HepG2 (cell line): ENCODE data around the gene SLC16A5. TPM values are rescaled to one million over a fixed set of nuclear protein-coding genes. Genes with fewer than 3 reads are reported as not detected.
A peak's percentile ranks its signal among the peaks of the same experiment; 100 is the strongest.

Experiments
- ATF7-NPFF ChIP-seq: sonication (generic); formaldehyde crosslinking; IDR thresholded peaks from 2 replicates; pipeline ENCODE4 v1.8.1; 2023; ENCODE audit warnings: mild to moderate bottlenecking, low read depth, missing genetic modification reagents, moderate library complexity
- ATM ChIP-seq: fragments of 450-650 bp; IDR thresholded peaks from 2 replicates; pipeline ENCODE4 v1.7.1; 2017; ENCODE audit warnings: mild to moderate bottlenecking, borderline replicate concordance
- ELF1 ChIP-seq: sonication (generic); formaldehyde crosslinking; IDR thresholded peaks from 2 replicates; pipeline ENCODE4 v1.4.0; 2020; ENCODE audit warnings: missing genetic modification reagents
- ELF3 ChIP-seq: IDR thresholded peaks from 2 replicates; pipeline ENCODE4 v1.6.1; 2016; ENCODE audit warnings: missing genetic modification reagents, missing compliant biosample characterization
- ETV5 ChIP-seq: IDR thresholded peaks from 2 replicates; pipeline ENCODE4 v1.6.1; 2018; ENCODE audit warnings: missing biosample characterization, missing genetic modification reagents, inconsistent platforms, borderline replicate concordance
- ISX ChIP-seq: sonication (generic); formaldehyde crosslinking; conservative IDR thresholded peaks from 2 replicates; pipeline ENCODE4 v1.5.0; 2020; ENCODE audit warnings: missing genetic modification reagents
- NFIC ChIP-seq: IDR thresholded peaks from 2 replicates; pipeline ENCODE4 v1.6.1; 2012; ENCODE audit warnings: mild to moderate bottlenecking, low read length, inconsistent platforms
- NFYC ChIP-seq: IDR thresholded peaks from 2 replicates; pipeline ENCODE4 v1.6.1; 2016; ENCODE audit warnings: missing genetic modification reagents, missing compliant biosample characterization
- PAF1 ChIP-seq: IDR thresholded peaks from 2 replicates; pipeline ENCODE4 v1.6.1; 2016; ENCODE audit warnings: missing genetic modification reagents, missing compliant biosample characterization
- PPARG ChIP-seq: conservative IDR thresholded peaks from 2 replicates; pipeline ENCODE4 v1.6.1; 2016; ENCODE audit warnings: missing biosample characterization, missing genetic modification reagents
- RARA ChIP-seq: IDR thresholded peaks from 2 replicates; pipeline ENCODE4 v1.6.1; 2016; ENCODE audit warnings: missing genetic modification reagents, missing compliant biosample characterization
- SOX5 ChIP-seq: IDR thresholded peaks from 2 replicates; pipeline ENCODE4 v1.6.1; 2016; ENCODE audit warnings: borderline replicate concordance
- SRF ChIP-seq: IDR thresholded peaks from 2 replicates; pipeline ENCODE4 v1.6.1; 2011; ENCODE audit warnings: mild to moderate bottlenecking, low read depth, low read length, moderate library complexity
- ZBTB4 ChIP-seq: sonication (generic); formaldehyde crosslinking; IDR thresholded peaks from 2 replicates; pipeline ENCODE4 v1.4.0; 2020; ENCODE audit warnings: missing genetic modification reagents, mild to moderate bottlenecking, borderline replicate concordance
- ZBTB44 ChIP-seq: sonication (generic); formaldehyde crosslinking; IDR thresholded peaks from 2 replicates; pipeline ENCODE4 v1.4.0; 2020; ENCODE audit warnings: missing genetic modification reagents
- ZNF275 ChIP-seq: sonication (generic); formaldehyde crosslinking; IDR thresholded peaks from 2 replicates; pipeline ENCODE4 v1.8.0; 2022; ENCODE audit warnings: missing genetic modification reagents, mild to moderate bottlenecking, inconsistent platforms, borderline replicate concordance
- ZNF382 ChIP-seq: sonication (generic); formaldehyde crosslinking; IDR thresholded peaks from 2 replicates; pipeline ENCODE4 v1.5.0; 2020; ENCODE audit warnings: missing genetic modification reagents, mild to moderate bottlenecking, borderline replicate concordance
- ZNF546 ChIP-seq: sonication (generic); formaldehyde crosslinking; conservative IDR thresholded peaks from 2 replicates; pipeline ENCODE4 v1.8.1; 2023; ENCODE audit warnings: mild to moderate bottlenecking, missing genetic modification reagents
- ZNF737 ChIP-seq: sonication (generic); formaldehyde crosslinking; IDR thresholded peaks from 2 replicates; pipeline ENCODE4 v1.5.0; 2020; ENCODE audit warnings: missing genetic modification reagents, mild to moderate bottlenecking, borderline replicate concordance
- ZNF879 ChIP-seq: sonication (generic); formaldehyde crosslinking; IDR thresholded peaks from 2 replicates; pipeline ENCODE4 v1.8.1; 2023; ENCODE audit warnings: missing genetic modification reagents
- polyA plus RNA-seq, 8 experiments: library from polyadenylated mRNA; depleted of rRNA in 3 of 8; stranded (reverse) in 7 of 8; unstranded in 1 of 8; fragments of >200 nt; fragmentation: Illumina TruSeq in 4 of 8; extraction: Trizol in 4 of 8; gene quantifications; 2 replicates each; pipeline versions ENCODE4 v1.2.1 to v1.2.3, GENCODE V29; 2011 to 2016; ENCODE audit warnings: low read depth in 4 of 8, missing spikeins in 1 of 8, mixed read lengths in 1 of 8; ENCODE audit not compliant: insufficient read depth in 1 of 8
- total RNA-seq, 5 experiments: library from RNA; depleted of rRNA; stranded (reverse); fragments of >200 nt; fragmentation: Illumina TruSeq; extraction: Trizol; gene quantifications; 2 replicates each; pipeline ENCODE4 v1.2.3, GENCODE V29; 2016; ENCODE audit warnings: low read depth in 1 of 5
- TF ChIP-seq, protein P1 (sequence below): sonication (generic); formaldehyde crosslinking; IDR thresholded peaks from 2 replicates; pipeline ENCODE4 v1.4.0; 2020; ENCODE audit warnings: missing genetic modification reagents
- TF ChIP-seq, protein P2 (sequence below): sonication (generic); formaldehyde crosslinking; IDR thresholded peaks from 2 replicates; pipeline ENCODE4 v1.4.0; 2020; ENCODE audit warnings: missing genetic modification reagents

Gene SLC16A5
- total and polyA plus RNA-seq, 2 of the 13 experiments (the other 11 are each of a cell fraction or from before 2014, with no cell fraction given), result 0.69 to 5.6 TPM

- TF ChIP-seq, protein P1, sequence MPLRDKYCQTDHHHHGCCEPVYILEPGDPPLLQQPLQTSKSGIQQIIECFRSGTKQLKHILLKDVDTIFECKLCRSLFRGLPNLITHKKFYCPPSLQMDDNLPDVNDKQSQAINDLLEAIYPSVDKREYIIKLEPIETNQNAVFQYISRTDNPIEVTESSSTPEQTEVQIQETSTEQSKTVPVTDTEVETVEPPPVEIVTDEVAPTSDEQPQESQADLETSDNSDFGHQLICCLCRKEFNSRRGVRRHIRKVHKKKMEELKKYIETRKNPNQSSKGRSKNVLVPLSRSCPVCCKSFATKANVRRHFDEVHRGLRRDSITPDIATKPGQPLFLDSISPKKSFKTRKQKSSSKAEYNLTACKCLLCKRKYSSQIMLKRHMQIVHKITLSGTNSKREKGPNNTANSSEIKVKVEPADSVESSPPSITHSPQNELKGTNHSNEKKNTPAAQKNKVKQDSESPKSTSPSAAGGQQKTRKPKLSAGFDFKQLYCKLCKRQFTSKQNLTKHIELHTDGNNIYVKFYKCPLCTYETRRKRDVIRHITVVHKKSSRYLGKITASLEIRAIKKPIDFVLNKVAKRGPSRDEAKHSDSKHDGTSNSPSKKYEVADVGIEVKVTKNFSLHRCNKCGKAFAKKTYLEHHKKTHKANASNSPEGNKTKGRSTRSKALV (CRISPR knock-in tag), result peak; percentile 50
- TF ChIP-seq, protein P2, sequence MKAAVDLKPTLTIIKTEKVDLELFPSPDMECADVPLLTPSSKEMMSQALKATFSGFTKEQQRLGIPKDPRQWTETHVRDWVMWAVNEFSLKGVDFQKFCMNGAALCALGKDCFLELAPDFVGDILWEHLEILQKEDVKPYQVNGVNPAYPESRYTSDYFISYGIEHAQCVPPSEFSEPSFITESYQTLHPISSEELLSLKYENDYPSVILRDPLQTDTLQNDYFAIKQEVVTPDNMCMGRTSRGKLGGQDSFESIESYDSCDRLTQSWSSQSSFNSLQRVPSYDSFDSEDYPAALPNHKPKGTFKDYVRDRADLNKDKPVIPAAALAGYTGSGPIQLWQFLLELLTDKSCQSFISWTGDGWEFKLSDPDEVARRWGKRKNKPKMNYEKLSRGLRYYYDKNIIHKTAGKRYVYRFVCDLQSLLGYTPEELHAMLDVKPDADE (CRISPR knock-in tag), result no peak
- TF ChIP-seq ZBTB44 (CRISPR knock-in tag) (no peak), NFIC (peak; percentile 97), ZNF275 (no peak; the same call in 1 of the 2 replicates), ZBTB4 (CRISPR knock-in tag) (peak; percentile 88), ATM (no peak), NFYC (CRISPR knock-in tag) (0 out of 2 replicates have a peak, but pooled peaks have one; percentile 30), ISX (no peak), PAF1 (CRISPR knock-in tag) (no peak), ZNF382 (CRISPR knock-in tag) (no peak), ZNF737 (CRISPR knock-in tag) (no peak), SRF (no peak; the same call in 1 of the 2 replicates), ZNF879 (no peak), SOX5 (CRISPR knock-in tag) (peak; percentile 88), ZNF546 (CRISPR knock-in tag) (no peak), ETV5 (peak; percentile 98), ELF3 (peak; percentile 94), PPARG (CRISPR knock-in tag) (peak; percentile 87), RARA (CRISPR knock-in tag) (peak; percentile 99), ELF1 (peak; percentile 69), ATF7-NPFF (CRISPR knock-in tag) (no peak)
Measured at GRCh38 chr17:75084039-75084660, 3.6 kb upstream of the SLC16A5 start (continued).
